Trophoblast cell (in vitro differentiated cells and primary cell): ENCODE measurements around the gene GALNT12.

Experiments used
- DNase-seq, 2 donors: peaks; one replicate each; pipeline ENCODE4 v3.0.0-alpha.2; 2016
- H2AFZ ChIP-seq: 2 replicates; pipeline ENCODE4 v1.6.1; 2013; ENCODE audit warnings: low read length, moderate library complexity, mild to moderate bottlenecking; ENCODE audit not compliant: insufficient read depth, poor library complexity
- H2AK5ac ChIP-seq: 2 replicates; pipeline ENCODE4 v1.6.1; 2013; ENCODE audit warnings: mild to moderate bottlenecking, low read length
- H2BK120ac ChIP-seq: 2 replicates; pipeline ENCODE4 v1.6.1; 2013; ENCODE audit warnings: low read length, mild to moderate bottlenecking, moderate library complexity; ENCODE audit not compliant: insufficient read depth, poor library complexity
- H2BK12ac ChIP-seq: 2 replicates; pipeline ENCODE4 v1.6.1; 2013; ENCODE audit warnings: mild to moderate bottlenecking, low read length, moderate library complexity
- H2BK5ac ChIP-seq: 2 replicates; pipeline ENCODE4 v1.6.1; 2013; ENCODE audit warnings: low read length, low read depth, moderate library complexity, mild to moderate bottlenecking; ENCODE audit not compliant: poor library complexity
- H3K14ac ChIP-seq: 2 replicates; pipeline ENCODE4 v1.6.1; 2013; ENCODE audit warnings: mild to moderate bottlenecking, low read length
- H3K18ac ChIP-seq: 2 replicates; pipeline ENCODE4 v1.6.1; 2013; ENCODE audit warnings: mild to moderate bottlenecking, low read length
- H3K23ac ChIP-seq: 2 replicates; pipeline ENCODE4 v1.6.1; 2013; ENCODE audit warnings: low read length
- H3K27ac ChIP-seq: 2 replicates; pipeline ENCODE4 v1.5.1; 2013; ENCODE audit warnings: low read depth, mild to moderate bottlenecking, inconsistent platforms, low read length, moderate library complexity
- H3K27me3 ChIP-seq: 2 replicates; pipeline ENCODE4 v1.6.1; 2013; ENCODE audit warnings: inconsistent platforms, mild to moderate bottlenecking, low read length, moderate library complexity; ENCODE audit not compliant: insufficient read depth
- H3K36me3 ChIP-seq, 2 experiments: 1 replicate in 1 of 2; 2 replicates in 1 of 2; pipeline ENCODE4 v1.6.1; 2013; ENCODE audit warnings: low read length in 2 of 2, mild to moderate bottlenecking in 2 of 2, moderate library complexity in 1 of 2; ENCODE audit not compliant: insufficient read depth in 2 of 2, control insufficient read depth in 1 of 2
- H3K4ac ChIP-seq: 2 replicates; pipeline ENCODE4 v1.6.1; 2013; ENCODE audit warnings: low read depth, mild to moderate bottlenecking, low read length, moderate library complexity
- H3K4me1 ChIP-seq, 2 experiments: 1 replicate in 1 of 2; 2 replicates in 1 of 2; pipeline ENCODE4 v1.6.1; 2013; ENCODE audit warnings: low read length in 2 of 2, mild to moderate bottlenecking in 2 of 2, moderate library complexity in 1 of 2; ENCODE audit not compliant: insufficient read depth in 2 of 2, control insufficient read depth in 1 of 2
- H3K4me2 ChIP-seq: 2 replicates; pipeline ENCODE4 v1.6.1; 2013; ENCODE audit warnings: inconsistent platforms, mild to moderate bottlenecking, low read length, moderate library complexity
- H3K4me3 ChIP-seq: 2 replicates; pipeline ENCODE4 v1.5.1; 2013; ENCODE audit warnings: mild to moderate bottlenecking, low read depth, low read length, inconsistent platforms
- H3K79me1 ChIP-seq: one replicate; pipeline ENCODE4 v1.6.1; 2013; ENCODE audit warnings: low read length
- H3K79me2 ChIP-seq: 2 replicates; pipeline ENCODE4 v1.6.1; 2013; ENCODE audit warnings: low read length, mild to moderate bottlenecking; ENCODE audit not compliant: control insufficient read depth, insufficient read depth, poor library complexity
- H3K9ac ChIP-seq: 2 replicates; pipeline ENCODE4 v1.6.1; 2013; ENCODE audit warnings: mild to moderate bottlenecking, low read length
- H3K9me3 ChIP-seq: 2 replicates; pipeline ENCODE4 v1.6.1; 2013; ENCODE audit warnings: low read depth, mild to moderate bottlenecking, control low read depth, inconsistent platforms, low read length; ENCODE audit not compliant: insufficient read depth
- H4K12ac ChIP-seq: 2 replicates; pipeline ENCODE4 v1.6.1; 2013; ENCODE audit warnings: low read depth, mild to moderate bottlenecking, low read length, moderate library complexity
- H4K8ac ChIP-seq: 2 replicates; pipeline ENCODE4 v1.6.1; 2013; ENCODE audit warnings: low read depth, mild to moderate bottlenecking, low read length, moderate library complexity
- H4K91ac ChIP-seq: one replicate; pipeline ENCODE4 v1.6.1; 2013; ENCODE audit warnings: low read depth, mild to moderate bottlenecking, low read length, moderate library complexity
- WGBS: extraction: QIAGEN DNeasy Blood & Tissue Kit; methylation state at CpG from one replicate; pipeline ENCODE4 v1.1.7; 2013; ENCODE audit warnings: missing lambda C conversion rate; ENCODE audit not compliant: insufficient read length, insufficient coverage; ENCODE audit errors: extremely low coverage; 5-methylcytosine and 5-hydroxymethylcytosine counted together

The GALNT12 gene

DNA sequence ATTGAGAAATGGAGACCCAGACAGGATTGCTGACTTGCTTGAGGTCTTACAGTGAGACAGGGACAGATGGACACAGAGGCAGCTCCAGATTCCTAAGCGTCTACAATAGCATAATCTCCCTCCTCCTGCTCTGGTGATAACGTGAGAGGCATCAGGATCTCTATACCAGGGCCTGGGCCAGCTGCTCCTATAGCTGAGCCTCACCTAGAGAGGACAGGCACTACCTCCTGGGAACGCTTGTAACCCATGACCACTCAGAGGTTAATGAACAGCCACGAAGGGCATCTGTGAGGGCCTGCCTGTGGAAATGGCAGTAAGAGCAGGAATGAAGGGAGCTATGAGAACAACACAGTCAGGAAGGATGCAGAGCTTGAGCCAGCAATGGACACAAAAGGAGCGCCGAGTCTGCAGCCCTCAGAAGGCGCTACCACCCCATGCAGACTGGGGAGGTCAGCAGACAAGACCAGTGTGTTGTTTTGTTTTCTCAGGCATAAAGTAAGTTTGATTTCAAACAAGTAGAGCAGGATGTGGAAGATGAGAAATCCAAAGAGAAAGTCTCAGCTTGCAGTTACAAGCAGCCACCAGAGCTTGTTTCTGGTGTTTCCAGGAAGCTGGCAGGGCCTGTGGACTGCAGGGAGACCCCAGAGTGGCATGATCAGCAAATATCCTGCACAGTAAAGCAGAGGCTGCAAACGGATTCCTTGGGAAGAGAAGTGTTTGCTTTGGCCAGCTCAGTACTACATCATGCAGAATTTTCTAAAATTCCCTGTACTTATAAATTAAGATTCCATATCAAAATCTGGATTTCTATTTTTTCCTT is 28.5 kb upstream of the GALNT12 start:
- Histone ChIP-seq H2AFZ (no peak overlapping the region), H2BK120ac (no peak overlapping the region), H3K4me2 (no peak overlapping the region), H3K18ac (no peak overlapping the region), H3K4me3 (no peak overlapping the region), H3K9ac (no peak overlapping the region), H2AK5ac (no peak overlapping the region), H4K91ac (no peak overlapping the region), H3K36me3 (peaks cover 4 to 6% of the 10 kb centered on the region in 2 experiments), H3K79me2 (no peaks in the 10 kb centered on the region), H2BK5ac (no peak overlapping the region), H2BK12ac (no peak overlapping the region), H3K9me3 (no peaks in the 10 kb centered on the region), H4K8ac (no peak overlapping the region), H3K14ac (no peak overlapping the region), H3K27ac (no peak overlapping the region), H3K4me1 (peaks cover 4 to 5% of the 10 kb centered on the region in 2 experiments), H4K12ac (no peak overlapping the region), H3K23ac (no peak overlapping the region), H3K4ac (no peak overlapping the region), H3K27me3 (no peaks in the 10 kb centered on the region), H3K79me1 (no peaks in the 10 kb centered on the region)
- WGBS: no CpG with 5 or more reads among the region's 8 CpGs
- no peak for DNase-seq

DNA sequence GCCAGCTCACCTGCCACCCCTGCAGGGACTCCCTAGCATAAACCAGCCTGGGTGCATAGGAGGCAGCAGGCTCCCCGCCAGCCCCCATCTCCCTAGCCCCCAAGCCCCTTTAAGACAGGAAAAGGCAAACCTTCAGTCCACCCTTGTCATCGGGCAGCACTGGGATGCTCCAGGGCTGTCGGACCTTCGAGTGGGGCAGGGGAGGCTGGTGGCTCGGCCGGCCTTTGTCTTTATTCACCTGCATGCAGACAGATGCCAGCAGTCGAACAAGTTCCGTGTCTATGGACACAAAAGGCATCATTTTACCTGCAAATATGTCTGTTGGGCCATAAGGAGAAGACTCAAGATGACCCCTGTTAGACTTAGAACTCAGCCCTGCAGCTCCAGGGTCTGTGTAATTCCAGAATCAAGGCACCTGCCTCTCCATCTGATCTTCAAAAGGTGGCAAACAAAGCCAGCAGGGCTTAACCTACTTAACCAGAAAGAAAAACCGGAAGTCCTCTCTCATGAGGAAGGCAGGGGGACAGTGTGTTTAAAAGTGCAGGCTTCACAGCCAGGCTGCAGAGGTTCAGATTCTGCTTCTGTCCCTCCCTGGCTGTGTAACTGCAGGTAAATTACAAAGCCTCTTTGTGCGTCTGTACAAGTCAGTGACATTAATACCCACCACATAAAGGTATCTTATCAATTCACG is 27.3 kb upstream of the GALNT12 start:
- Histone ChIP-seq H3K27ac (no peak overlapping the region), H3K4me3 (no peak overlapping the region), H3K9ac (no peak overlapping the region), H4K8ac (no peak overlapping the region), H3K79me2 (no peaks in the 10 kb centered on the region), H3K79me1 (no peaks in the 10 kb centered on the region), H2AK5ac (no peak overlapping the region), H4K91ac (no peak overlapping the region), H3K36me3 (peaks cover 6 to 7% of the 10 kb centered on the region in 2 experiments), H3K14ac (no peak overlapping the region), H3K4ac (no peak overlapping the region), H2BK12ac (no peak overlapping the region), H2AFZ (no peak overlapping the region), H3K9me3 (no peaks in the 10 kb centered on the region), H3K4me1 (peaks cover 2 to 5% of the 10 kb centered on the region in 2 experiments), H3K27me3 (no peaks in the 10 kb centered on the region), H3K18ac (no peak overlapping the region), H2BK5ac (no peak overlapping the region), H3K23ac (no peak overlapping the region), H3K4me2 (no peak overlapping the region), H2BK120ac (no peak overlapping the region), H4K12ac (no peak overlapping the region)
- no CpG with 5 or more reads among the region's 11 CpGs for WGBS
- no peak for DNase-seq

DNA sequence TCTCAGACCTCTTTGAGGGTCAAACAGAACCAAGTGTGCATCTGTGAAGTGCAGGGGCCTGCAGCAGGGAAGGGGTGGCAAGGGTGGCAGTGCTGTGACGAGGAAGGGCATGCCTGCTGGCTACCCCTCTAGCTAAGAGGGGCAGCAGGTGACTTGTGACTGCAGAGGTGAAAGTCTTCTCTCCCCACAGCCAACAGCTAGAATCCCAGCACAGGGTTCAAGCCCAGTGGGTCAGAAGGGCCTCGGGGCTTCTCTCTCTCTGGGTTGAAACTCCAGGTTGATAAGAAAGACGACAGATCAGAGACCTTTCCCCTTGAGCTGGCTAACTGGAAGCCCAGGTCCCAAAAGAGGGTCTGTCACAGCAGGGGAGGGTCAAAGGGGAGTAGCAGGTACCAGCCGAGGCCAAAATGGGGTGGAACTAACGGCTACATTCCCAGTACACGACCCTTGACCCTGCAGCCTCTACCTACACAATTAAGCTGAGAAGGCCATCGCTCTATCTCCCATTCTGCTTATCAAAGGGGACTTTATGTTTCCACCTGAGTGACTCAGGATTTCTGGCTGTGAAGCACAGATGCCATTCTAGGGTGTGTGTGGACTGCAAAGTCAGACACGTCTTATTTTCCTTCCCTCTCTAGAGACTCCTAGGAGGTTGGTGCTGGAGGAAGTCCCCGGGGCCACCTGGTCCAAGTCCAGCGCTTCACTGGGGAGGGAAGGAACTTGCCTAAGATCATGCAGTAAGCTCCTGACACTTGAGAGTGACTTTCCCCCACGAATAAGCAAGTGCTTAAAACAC is 25.7 kb upstream of the GALNT12 start:
- peak; percentile 68 to 78 for DNase-seq
- Histone ChIP-seq H2AK5ac (no peak overlapping the region), H4K12ac (no peak overlapping the region), H3K9me3 (no peaks in the 10 kb centered on the region), H3K27me3 (no peaks in the 10 kb centered on the region), H3K4me3 (no peak overlapping the region), H3K79me1 (no peaks in the 10 kb centered on the region), H3K4ac (no peak overlapping the region), H2BK12ac (no peak overlapping the region), H2BK5ac (no peak overlapping the region), H2AFZ (no peak overlapping the region), H4K8ac (no peak overlapping the region), H3K36me3 (peaks cover 6 to 7% of the 10 kb centered on the region in 2 experiments), H3K9ac (no peak overlapping the region), H3K14ac (no peak overlapping the region), H3K4me1 (peaks cover 2 to 5% of the 10 kb centered on the region in 2 experiments), H3K23ac (no peak overlapping the region), H3K79me2 (no peaks in the 10 kb centered on the region), H2BK120ac (no peak overlapping the region), H3K27ac (no peak overlapping the region), H3K4me2 (no peak overlapping the region), H4K91ac (no peak overlapping the region), H3K18ac (no peak overlapping the region)
- WGBS: no CpG with 5 or more reads among the region's 11 CpGs

DNA sequence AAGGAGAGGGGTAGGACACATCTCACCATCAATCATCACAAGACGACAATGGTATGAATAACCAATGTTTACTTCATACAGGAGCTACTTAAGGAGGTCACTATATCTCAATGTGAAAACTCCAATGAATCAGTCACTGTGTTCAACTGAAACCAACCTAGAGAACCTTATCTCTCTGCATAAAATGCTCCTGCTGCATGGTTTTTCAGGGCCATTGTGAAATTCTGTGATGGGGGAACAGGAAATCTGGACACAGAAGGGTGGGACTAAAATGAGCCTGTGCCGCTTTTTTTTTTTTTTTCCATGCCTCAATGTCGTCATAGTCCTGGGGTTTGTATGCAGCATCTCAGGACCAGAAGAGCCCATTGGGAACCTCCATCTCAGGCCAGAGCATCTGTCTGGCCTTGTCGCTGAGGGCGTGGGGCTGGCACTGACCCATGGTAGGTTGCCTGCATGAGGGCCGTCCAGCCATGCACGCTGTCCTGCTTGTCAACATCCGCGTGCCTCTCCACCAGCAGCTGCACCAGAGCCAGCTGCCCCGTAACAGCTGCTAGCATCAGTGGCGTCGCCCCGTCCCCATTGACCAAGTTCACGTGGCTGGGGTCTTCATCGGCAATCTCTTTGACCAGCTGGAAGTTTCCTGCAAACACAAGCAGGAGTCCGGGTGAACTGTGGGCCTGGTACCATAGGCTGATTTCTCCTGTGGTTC is 23.8 kb upstream of the GALNT12 start:
- no peak overlapping the region for H3K14ac ChIP-seq
- no peaks in the 10 kb centered on the region for H3K9me3 ChIP-seq
- H2BK12ac ChIP-seq: no peak overlapping the region
- no peak for DNase-seq
- no peak overlapping the region for H3K9ac ChIP-seq
- no peak overlapping the region for H3K4ac ChIP-seq
- no peak overlapping the region for H3K18ac ChIP-seq
- no peaks in the 10 kb centered on the region for H3K79me1 ChIP-seq
- H4K12ac ChIP-seq: no peak overlapping the region
- no peaks in the 10 kb centered on the region for H3K79me2 ChIP-seq
- no peak overlapping the region for H4K91ac ChIP-seq
- H2BK5ac ChIP-seq: no peak overlapping the region
- H3K27ac ChIP-seq: no peak overlapping the region
- no peak overlapping the region for H2AK5ac ChIP-seq
- no CpG with 5 or more reads among the region's 16 CpGs for WGBS
- no peak overlapping the region for H3K4me2 ChIP-seq
- H3K4me3 ChIP-seq: no peak overlapping the region
- H3K4me1 ChIP-seq: peaks cover 2 to 5% of the 10 kb centered on the region in 2 experiments
- peaks cover 12 to 15% of the 10 kb centered on the region in 2 experiments for H3K36me3 ChIP-seq
- H3K27me3 ChIP-seq: no peaks in the 10 kb centered on the region
- no peak overlapping the region for H4K8ac ChIP-seq
- H3K23ac ChIP-seq: no peak overlapping the region
- no peak overlapping the region for H2BK120ac ChIP-seq
- no peak overlapping the region for H2AFZ ChIP-seq
